Measurements from ENCODE around the gene CLDN19. TPM values are rescaled to one million over a fixed set of nuclear protein-coding genes. Genes with fewer than 3 reads are reported as not detected.

CLDN19 gene
- total and polyA plus RNA-seq, 8 donors, result 0.37 TPM; not detected in 7

GRCh38 chr1:42784946-42785693, 45.1 kb upstream of the CLDN19 start, which contains the start of gene TMEM269:
Gene TMEM269 (plus strand): TSS chr1:42784991. CDS start chr1:42789894, 4,903 bp downstream.
- intact Hi-C loops (cut with DNase I; ENCODE audit: low total_unique reads), result no loop called here
- peak; percentile 31 to 67 for DNase-seq
- Histone ChIP-seq H3K27ac (no peak within 1 kb of the TSS), H3K9me3 (no peaks in the 10 kb centered on the region), H3K4me3 (peak within 1 kb of the TSS; percentile 35 to 55 (median 46)), H3K27me3 (peaks cover 0 to 13% (median 0%) of the 10 kb centered on the region in 3 donors), H3K36me3 (peaks cover 0 to 34% (median 26%) of the 10 kb centered on the region in 4 donors), H3K4me1 (peaks cover 9 to 15% (median 14%) of the 10 kb centered on the region in 4 donors)
- WGBS, 5 donors, result 6 to 11% (median 10%) methylated on average over 31 to 54 of the region's 54 CpGs
- TF ChIP-seq CTCF (IDR thresholded peaks at IDR 0.05) (no peak), POLR2A (IDR thresholded peaks at IDR 0.05) (no peak), EP300 (IDR thresholded peaks at IDR 0.05) (no peak), POLR2AphosphoS5 (IDR thresholded peaks at IDR 0.05) (no peak)

GRCh38 chr1:42784547-42784945, 44.5 kb upstream of the CLDN19 start:
- Histone ChIP-seq H3K36me3 (peaks cover 0 to 40% (median 31%) of the 10 kb centered on the region in 4 donors), H3K4me1 (peaks cover 9 to 15% (median 14%) of the 10 kb centered on the region in 4 donors), H3K27me3 (peaks cover 0 to 13% (median 0%) of the 10 kb centered on the region in 3 donors), H3K4me3 (peak overlapping the region in 2 of 4 donors; percentile 48 to 55), H3K27ac (no peak overlapping the region), H3K9me3 (no peaks in the 10 kb centered on the region)
- 80 to 90% (median 84%) methylated on average over 15 to 18 of the region's 18 CpGs for WGBS, 5 donors
- intact Hi-C loops (cut with DNase I; ENCODE audit: low total_unique reads), result no loop called here
- TF ChIP-seq EP300 (IDR thresholded peaks at IDR 0.05) (no peak), CTCF (IDR thresholded peaks at IDR 0.05) (no peak), POLR2AphosphoS5 (IDR thresholded peaks at IDR 0.05) (no peak), POLR2A (IDR thresholded peaks at IDR 0.05) (no peak)
- no peak for DNase-seq

- H3K9me3 ChIP-seq, result no peaks in the 10 kb centered on the region
- no peak overlapping the region for H3K4me3 ChIP-seq
- DNase-seq, result no peak
- peaks cover 9 to 15% (median 14%) of the 10 kb centered on the region in 4 donors for H3K4me1 ChIP-seq
- H3K36me3 ChIP-seq, result peaks cover 0 to 54% (median 42%) of the 10 kb centered on the region in 4 donors
- no peak for TF ChIP-seq CTCF (IDR thresholded peaks at IDR 0.05)
- no peak for TF ChIP-seq POLR2AphosphoS5 (IDR thresholded peaks at IDR 0.05)
- TF ChIP-seq POLR2A (IDR thresholded peaks at IDR 0.05), result no peak
- no peak for TF ChIP-seq EP300 (IDR thresholded peaks at IDR 0.05)
- H3K27ac ChIP-seq, result no peak overlapping the region
- H3K27me3 ChIP-seq, result peaks cover 0 to 13% (median 0%) of the 10 kb centered on the region in 3 donors
- intact Hi-C loops (cut with DNase I; ENCODE audit: low total_unique reads), result no loop called here
- WGBS, 5 donors, result 93 to 99% (median 98%) methylated on average over 2 of the region's 2 CpGs
Observed at GRCh38 chr1:42783092-42783491, 43.1 kb upstream of the CLDN19 start.

- TF ChIP-seq POLR2A (IDR thresholded peaks at IDR 0.05) (no peak), POLR2AphosphoS5 (IDR thresholded peaks at IDR 0.05) (no peak)
- Histone ChIP-seq H3K4me1 (peaks cover 6 to 8% (median 6%) of the 10 kb centered on the region in 4 donors), H3K27ac (no peak overlapping the region), H3K27me3 (peaks cover 0 to 9% (median 0%) of the 10 kb centered on the region in 3 donors), H3K9me3 (no peaks in the 10 kb centered on the region), H3K4me3 (no peak overlapping the region), H3K36me3 (peaks cover 15 to 84% (median 71%) of the 10 kb centered on the region in 4 donors)
- intact Hi-C loops (cut with DNase I; ENCODE audit: low total_unique reads), result no loop called here
- no peak for DNase-seq
- WGBS, 5 donors, result 93 to 100% (median 100%) methylated on average over 1 of the region's 1 CpG
Observed at GRCh38 chr1:42780176-42780575, 40.1 kb upstream of the CLDN19 start.

All from stomach (tissue), 9 donors.